GM19438 (cell line): ENCODE results near the gene EPHA6.
"Not testable (repeated sequence)": the region's sequence is repeated elsewhere in the genome, so short reads cannot be mapped to it uniquely, and the experiment has no call there.

Experiments
- ATAC-seq: cut with Tn5 transposase; IDR thresholded peaks from one replicate; pipeline ENCODE4 v1.9.1; 2021; ENCODE audit warnings: low read depth; ENCODE audit not compliant: unreplicated experiment

Gene EPHA6

DNA sequence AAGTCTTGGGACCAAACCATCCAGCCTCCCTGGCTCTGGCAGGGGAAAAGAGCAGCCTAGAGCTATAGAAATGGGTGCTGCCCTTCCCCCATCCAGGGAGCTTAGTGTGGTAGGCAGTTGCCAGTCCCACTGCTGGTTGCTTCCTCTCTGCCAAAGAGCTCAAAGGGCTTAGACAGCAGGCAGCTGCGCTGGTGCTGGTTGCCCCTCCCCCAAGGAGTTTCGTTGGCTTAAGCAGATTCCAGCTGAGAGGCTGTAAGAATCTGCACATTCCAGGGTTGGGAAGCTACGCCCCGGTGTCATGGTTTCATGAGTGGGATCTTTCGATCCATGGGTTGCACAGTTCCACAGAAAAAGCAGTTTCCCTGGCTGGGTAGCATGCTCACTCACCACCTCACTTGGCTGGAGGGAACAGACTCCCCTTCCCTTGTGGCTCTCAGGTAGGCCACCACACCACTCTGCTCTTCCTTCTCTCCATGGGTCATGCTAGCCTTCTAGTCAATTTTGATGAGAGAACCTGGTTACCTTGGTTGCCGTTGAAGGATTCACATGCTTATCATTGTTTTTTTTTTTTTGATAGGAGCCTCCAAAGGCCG lies 195.1 kb downstream of the EPHA6 start:
- ATAC-seq: no peak

DNA sequence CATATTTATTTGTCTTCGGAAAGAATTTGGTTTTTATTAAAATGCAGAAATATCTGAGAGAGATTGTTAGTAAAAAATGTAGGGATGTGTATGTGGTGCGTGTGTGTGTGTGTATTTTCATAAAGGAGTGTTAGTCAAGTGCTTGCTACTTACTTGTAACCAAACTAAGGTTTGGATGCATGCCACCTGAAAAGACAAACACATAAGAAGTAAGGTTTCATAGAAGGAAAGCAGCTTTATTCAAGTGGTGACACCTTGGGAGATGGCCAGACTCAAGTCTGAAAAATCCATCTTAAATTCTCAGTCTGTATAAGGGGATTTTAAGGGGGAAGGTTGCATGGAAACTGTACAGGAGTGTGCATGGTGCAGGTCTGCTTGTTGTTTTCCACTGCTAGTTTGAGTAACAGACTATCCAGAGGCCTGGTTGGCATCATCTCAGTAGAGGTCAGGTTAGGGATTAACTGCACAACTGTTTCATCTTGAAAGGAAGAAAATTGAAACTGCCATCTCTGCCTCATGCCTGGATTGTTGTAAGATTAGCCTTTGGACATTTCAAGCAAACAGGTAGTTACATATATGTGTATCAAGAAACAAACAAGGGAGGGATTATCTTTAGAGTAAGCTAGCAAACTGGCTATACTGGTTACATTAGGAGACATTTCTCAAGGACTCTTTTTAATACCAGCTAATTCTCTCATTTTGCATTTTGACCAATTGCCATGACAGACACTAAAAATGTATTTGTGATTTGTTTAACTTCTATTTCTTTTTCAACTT lies 196.7 kb downstream of the EPHA6 start:
- no peak for ATAC-seq

DNA sequence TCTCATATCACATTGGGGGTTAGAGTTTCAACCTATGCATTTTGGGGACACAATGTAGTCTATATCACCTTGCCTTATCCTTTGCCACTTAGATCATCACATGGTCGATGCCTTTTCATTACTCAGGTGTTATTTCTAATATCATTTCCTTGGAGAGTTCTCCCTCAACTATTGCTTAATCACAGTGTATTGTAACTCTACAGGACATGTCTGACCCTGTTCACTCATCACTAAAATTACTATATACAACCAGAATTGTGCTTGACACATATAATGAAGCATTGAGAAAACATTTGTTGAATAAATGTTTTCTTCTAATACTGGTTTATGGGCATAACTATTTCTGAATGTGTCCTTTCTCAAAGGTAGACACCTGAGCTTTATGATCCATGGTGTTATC lies 207.4 kb downstream of the EPHA6 start:
- no peak for ATAC-seq

DNA sequence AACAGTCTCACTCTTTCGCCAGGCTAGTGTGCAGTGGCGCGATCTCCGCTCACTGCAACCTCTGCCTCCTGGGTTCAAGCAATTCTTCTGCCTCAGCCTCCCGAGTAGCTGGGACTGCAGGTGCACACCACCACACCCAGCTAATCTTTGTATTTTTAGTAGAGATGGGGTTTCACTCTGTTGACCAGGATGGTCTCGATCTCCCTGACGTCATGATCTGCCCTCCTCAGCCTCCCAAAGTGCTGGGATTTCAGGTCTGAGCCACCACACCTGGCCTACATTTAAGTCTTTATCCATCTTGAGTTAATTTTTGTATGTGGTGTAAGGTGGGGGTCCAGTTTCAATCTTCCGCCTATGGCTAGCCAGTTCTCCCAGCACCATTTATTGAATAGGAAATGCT lies 211.2 kb downstream of the EPHA6 start:
- not testable (repeated sequence) for ATAC-seq

- no peak for ATAC-seq
These were observed 215.6 kb downstream of the EPHA6 start for GRCh38 chr3:97029972-97030371.

DNA sequence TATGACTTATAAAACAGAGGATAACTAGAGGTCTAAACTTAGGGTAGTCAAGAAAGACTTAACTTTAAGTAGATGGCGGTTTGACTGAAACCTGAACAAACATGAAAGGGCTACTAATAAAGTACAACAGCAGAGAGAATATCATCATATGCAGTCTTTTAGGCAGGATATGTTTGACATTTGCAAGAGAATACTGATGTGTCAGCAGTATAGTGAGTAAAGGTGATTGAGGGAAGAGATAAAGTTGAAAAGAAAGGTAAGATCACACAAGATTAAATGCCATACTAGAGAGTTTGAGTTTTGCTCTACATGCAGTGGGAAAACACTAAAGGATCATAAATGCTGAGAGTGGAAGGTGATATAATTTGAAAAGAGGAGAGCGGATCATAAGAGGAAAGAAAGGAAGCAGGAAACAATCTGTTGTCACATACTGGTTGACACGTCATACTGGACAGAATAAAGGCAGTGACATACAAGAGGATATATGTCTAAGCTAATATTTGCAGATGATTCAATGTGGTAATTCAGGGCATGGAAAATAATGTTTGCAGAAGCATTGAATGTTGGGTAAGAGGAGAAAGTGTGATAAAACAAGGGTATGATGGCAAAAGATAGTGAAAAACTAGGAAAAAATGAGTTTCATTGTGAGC lies 223.0 kb downstream of the EPHA6 start:
- ATAC-seq: no peak

- ATAC-seq: no peak
These were observed 229.0 kb downstream of the EPHA6 start for GRCh38 chr3:97043411-97043810.

DNA sequence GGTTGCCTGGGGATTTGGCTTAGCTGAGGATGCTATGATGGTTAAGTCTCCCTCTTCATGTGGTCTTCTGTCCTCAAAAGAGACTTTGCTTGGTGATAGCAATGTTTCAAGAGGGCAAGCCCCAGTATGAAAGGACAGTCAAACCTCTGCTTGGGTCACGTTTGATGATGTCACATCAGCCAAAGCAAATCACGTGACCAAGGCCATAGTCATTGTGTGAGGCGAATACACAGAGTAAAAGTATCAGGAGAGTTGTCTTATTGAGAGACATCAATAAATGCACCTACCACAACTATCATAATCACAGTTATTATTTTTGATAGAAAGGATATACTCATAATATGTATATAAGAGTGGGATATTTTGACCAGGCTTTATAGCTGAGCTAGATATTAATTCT lies 243.0 kb downstream of the EPHA6 start:
- ATAC-seq: no peak

DNA sequence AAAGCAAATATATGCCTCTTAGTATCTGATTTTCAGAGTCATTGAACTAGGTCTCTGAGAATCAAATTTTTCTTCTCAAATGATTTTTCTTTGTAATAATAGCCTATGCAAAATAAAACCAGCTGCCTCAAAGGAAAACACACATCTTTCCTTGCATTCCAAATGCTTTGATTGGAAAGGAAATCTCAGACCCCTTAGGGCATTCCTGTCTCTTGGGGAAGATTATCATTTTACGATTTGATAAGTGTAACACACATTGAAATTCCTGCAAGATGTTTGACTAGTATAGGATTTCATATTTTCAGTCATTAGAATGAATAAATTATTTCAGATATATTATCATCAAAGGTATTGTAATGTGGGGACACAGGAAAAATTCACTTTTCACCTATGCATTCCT lies 244.8 kb downstream of the EPHA6 start:
- ATAC-seq: no peak

GRCh38 chr3:97066531-97066930 lies 252.1 kb downstream of the EPHA6 start:
- no peak for ATAC-seq

GRCh38 chr3:97070302-97070701 lies 255.9 kb downstream of the EPHA6 start:
- no peak for ATAC-seq

DNA sequence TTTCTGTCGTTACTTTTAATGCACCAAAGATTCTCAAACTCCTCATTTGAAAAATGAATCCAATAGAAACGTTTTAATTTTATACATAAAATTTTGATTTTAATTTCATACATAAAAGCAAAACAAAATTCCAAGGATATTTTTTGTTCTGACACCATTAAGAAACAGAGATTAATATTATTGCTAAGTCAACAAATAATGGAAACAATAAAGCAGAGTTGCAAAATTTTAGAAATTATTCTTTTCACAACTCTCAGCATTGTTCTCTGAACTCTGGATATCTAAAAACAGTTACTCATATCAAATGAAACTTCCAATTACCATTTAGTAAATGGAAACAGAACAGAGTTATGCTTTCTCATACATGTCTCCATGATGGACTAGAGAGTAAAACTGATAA lies 260.2 kb downstream of the EPHA6 start:
- no peak for ATAC-seq

DNA sequence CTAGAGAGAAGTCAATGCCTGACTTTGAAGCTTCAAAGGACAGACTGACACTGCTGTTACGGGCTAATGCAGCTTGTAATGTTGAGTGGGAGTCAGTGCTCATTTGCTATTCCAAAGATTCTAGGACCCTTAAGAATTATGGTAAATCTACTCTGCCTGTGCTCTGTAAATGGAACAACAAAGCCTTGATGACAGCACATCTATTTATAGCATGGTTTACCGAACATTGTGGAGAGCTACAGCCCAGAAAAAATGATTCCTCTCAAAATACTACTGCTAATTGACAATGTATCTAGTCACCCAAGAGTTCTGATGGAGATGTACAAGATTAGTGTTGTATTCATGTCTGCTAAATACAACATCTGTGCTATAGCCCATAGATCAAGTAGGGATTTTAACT lies 262.3 kb downstream of the EPHA6 start:
- ATAC-seq: no peak

DNA sequence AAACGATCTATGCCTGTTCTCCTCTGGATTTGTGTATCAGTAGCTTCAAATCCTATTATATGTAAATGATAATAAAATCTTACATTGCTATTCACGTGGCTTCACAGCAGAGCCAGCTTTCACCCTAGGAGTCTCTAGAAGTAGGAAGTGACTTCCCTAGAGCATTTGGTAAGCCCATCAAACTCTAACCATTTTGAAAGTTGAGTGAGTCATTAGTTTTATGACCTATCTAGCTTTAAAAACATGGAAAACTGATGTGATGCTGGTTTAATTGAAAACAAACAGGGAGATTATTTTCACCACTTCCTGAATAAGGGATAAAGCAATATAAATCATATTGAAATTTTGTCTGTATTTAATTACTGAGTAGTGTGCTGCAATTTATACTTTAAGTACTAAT lies 275.2 kb downstream of the EPHA6 start:
- ATAC-seq: no peak

- ATAC-seq: no peak
These were observed 288.2 kb downstream of the EPHA6 start for GRCh38 chr3:97102641-97103040.

DNA sequence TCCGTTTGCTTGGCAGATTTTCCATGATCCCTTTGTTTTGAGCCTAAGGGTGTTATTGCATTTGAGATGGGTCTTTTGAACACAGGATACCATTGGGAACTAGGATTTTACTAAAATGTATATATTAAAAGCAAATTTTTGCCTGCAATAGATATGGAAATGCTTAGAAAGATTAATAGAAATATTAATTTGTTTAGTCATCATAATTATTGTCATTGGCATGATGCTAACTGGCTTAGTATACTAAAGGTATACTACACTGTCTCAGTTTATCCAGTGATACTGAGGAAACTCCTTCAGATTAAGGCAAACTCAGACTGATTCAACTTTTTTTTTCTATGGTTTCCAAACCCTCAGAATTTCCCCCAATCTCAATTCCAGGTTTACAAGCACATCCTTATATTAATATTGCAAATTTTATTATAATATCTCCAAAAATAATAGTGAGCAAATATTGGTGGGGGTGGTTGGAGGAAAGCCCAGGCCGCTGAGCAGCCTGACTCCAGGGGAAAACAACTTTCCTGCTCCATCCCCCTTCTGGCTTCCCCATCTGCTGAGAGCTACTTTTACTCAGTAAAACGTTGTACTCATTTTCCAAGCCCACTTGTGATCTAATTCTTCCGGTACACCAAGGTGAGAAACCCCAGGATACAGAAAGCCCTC lies 291.7 kb downstream of the EPHA6 start:
- ATAC-seq: no peak

DNA sequence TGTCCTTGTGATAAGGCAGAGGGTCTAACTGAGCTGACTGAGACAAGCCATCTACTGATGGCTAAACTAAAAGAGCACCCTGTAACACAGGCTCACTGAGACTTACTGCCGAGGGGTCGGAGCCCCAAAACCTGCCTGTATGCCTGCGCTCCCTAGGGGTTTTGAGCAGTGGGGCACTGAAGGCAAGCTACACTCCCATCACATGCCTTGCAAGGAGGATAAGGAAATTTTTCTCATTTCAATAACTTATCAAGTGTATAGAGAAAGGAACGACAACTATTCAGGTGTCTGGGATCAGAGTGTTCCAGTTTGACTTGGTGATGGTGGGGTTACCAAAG lies 292.2 kb downstream of the EPHA6 start:
- no peak for ATAC-seq

- no peak for ATAC-seq
These were observed 293.7 kb downstream of the EPHA6 start for GRCh38 chr3:97108136-97108535.

- no peak for ATAC-seq
These were observed 296.9 kb downstream of the EPHA6 start for GRCh38 chr3:97111244-97111643.

- ATAC-seq: no peak
These were observed 307.0 kb downstream of the EPHA6 start for GRCh38 chr3:97121386-97121785.

DNA sequence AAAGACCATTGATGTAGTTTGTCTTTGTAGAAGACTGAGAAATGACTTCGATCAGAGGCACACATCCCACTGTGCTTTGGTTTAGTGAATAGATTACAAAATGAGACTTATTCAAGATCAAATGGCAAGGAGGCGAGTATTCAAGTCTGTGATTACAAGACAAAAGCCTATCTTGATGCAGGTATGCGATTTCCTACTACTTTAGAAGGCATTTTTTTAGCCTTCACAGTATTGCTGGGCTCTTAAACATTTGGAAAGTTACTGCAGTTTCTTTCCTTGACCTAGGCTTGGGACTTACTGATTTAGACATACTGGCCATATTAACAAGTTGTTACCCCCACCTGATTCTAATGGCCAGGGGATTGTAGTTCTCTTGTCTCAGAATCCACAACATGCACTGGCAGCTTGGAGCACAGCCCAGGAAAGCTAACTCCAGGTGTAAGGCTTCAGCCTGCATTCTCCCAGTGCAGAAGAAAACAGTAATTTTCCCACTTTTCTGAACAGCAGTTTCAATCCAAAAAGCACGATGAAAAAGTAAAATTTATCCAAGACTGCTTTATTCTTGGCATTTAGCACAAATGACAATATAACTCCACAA lies 311.6 kb downstream of the EPHA6 start:
- no peak for ATAC-seq
